GM12878 (cell line): ENCODE results near the gene IMMP2L. TPM values are rescaled to one million over a fixed set of nuclear protein-coding genes. Genes with fewer than 3 reads are reported as not detected.

ENCODE experiments used
- BRCA1 ChIP-seq: IDR thresholded peaks from 2 replicates; pipeline ENCODE4 v1.6.1; 2011; ENCODE audit warnings: low read depth, low read length, improper control_type of control experiment
- CHD4 ChIP-seq: fragments of 200-600 bp; sonication (generic); IDR thresholded peaks from 2 replicates; pipeline ENCODE4 v1.6.1; 2016; ENCODE audit warnings: mild to moderate bottlenecking
- ETV6 ChIP-seq, 2 experiments: fragments of 450-650 bp in 1 of 2; IDR thresholded peaks in 1 of 2; conservative IDR thresholded peaks in 1 of 2; 2 replicates each; pipeline ENCODE4 v1.6.1; 2014; ENCODE audit warnings: antibody characterized with exemption in 1 of 2, borderline replicate concordance in 1 of 2, low read depth in 1 of 2, mild to moderate bottlenecking in 1 of 2, moderate library complexity in 1 of 2
- EZH2 ChIP-seq: IDR thresholded peaks from 2 replicates; pipeline ENCODE4 v1.6.1; 2012; ENCODE audit warnings: low read depth, mild to moderate bottlenecking, control low read depth, inconsistent platforms, low read length, borderline replicate concordance; ENCODE audit not compliant: control insufficient read depth
- FOS ChIP-seq: IDR thresholded peaks from 3 replicates; pipeline ENCODE4 v1.6.1; 2011; ENCODE audit warnings: borderline replicate concordance; ENCODE audit not compliant: insufficient read length; ENCODE audit errors: extremely low read depth
- IKZF2 ChIP-seq, 2 experiments: fragments of 450-650 bp; IDR thresholded peaks; 2 replicates each; pipeline ENCODE4 v1.6.1; 2017; ENCODE audit warnings: mild to moderate bottlenecking in 2 of 2, moderate library complexity in 2 of 2
- KLF5 ChIP-seq: fragments of 450-650 bp; IDR thresholded peaks from 2 replicates; pipeline ENCODE4 v1.6.1; 2014; ENCODE audit warnings: mild to moderate bottlenecking; ENCODE audit not compliant: partially characterized antibody
- MYB ChIP-seq: fragments of 150-350 bp; IDR thresholded peaks from 2 replicates; pipeline ENCODE4 v1.6.1; 2014; ENCODE audit warnings: mild to moderate bottlenecking, low read depth, low read length, borderline replicate concordance
- NR2F1 ChIP-seq: fragments of 450-650 bp; conservative IDR thresholded peaks from 2 replicates; pipeline ENCODE4 v1.6.1; 2017; ENCODE audit warnings: mild to moderate bottlenecking
- RAD51 ChIP-seq: fragments of 450-650 bp; IDR thresholded peaks from 2 replicates; pipeline ENCODE4 v1.6.1; 2016; ENCODE audit warnings: moderate library complexity, mild to moderate bottlenecking, inconsistent platforms
- RELA ChIP-seq: fragments of 450-650 bp; IDR thresholded peaks from 2 replicates; pipeline ENCODE4 v1.8.0; 2014; ENCODE audit warnings: borderline replicate concordance; ENCODE audit not compliant: partially characterized antibody
- RFX5 ChIP-seq: IDR thresholded peaks from 2 replicates; pipeline ENCODE4 v1.6.1; 2011; ENCODE audit warnings: low read depth, low read length, improper control_type of control experiment
- SMARCA5 ChIP-seq: fragments of 450-650 bp; IDR thresholded peaks from 2 replicates; pipeline ENCODE4 v1.6.1; 2017; ENCODE audit warnings: mild to moderate bottlenecking
- SMC3 ChIP-seq: IDR thresholded peaks from 2 replicates; pipeline ENCODE4 v1.6.1; 2011; ENCODE audit warnings: low read length, improper control_type of control experiment, borderline replicate concordance
- STAT1 ChIP-seq: fragments of 450-650 bp; conservative IDR thresholded peaks from 2 replicates; pipeline ENCODE4 v1.6.1; 2014; ENCODE audit warnings: antibody characterized with exemption, mild to moderate bottlenecking
- TCF12 ChIP-seq: IDR thresholded peaks from 2 replicates; pipeline ENCODE4 v1.6.1; 2011; ENCODE audit warnings: low read depth, mild to moderate bottlenecking, low read length
- TCF7 ChIP-seq: IDR thresholded peaks from 2 replicates; pipeline ENCODE4 v1.6.1; 2014; ENCODE audit warnings: antibody characterized with exemption, borderline replicate concordance
- ZBED1 ChIP-seq: IDR thresholded peaks from 2 replicates; pipeline ENCODE4 v1.6.1; 2016; ENCODE audit warnings: borderline replicate concordance
- ZNF207 ChIP-seq: fragments of 450-650 bp; IDR thresholded peaks from 2 replicates; pipeline ENCODE4 v1.6.1; 2014; ENCODE audit warnings: antibody characterized with exemption, mild to moderate bottlenecking, borderline replicate concordance
- ZNF217 ChIP-seq: fragments of 450-650 bp; IDR thresholded peaks from 2 replicates; pipeline ENCODE4 v1.6.1; 2017; ENCODE audit warnings: antibody characterized with exemption, mild to moderate bottlenecking
- ZNF24 ChIP-seq: fragments of 450-650 bp; IDR thresholded peaks from 2 replicates; pipeline ENCODE4 v1.6.1; 2017; ENCODE audit warnings: antibody characterized with exemption, mild to moderate bottlenecking
- ZNF384 ChIP-seq: IDR thresholded peaks from 2 replicates; pipeline ENCODE4 v1.6.1; 2012; ENCODE audit warnings: low read depth, mild to moderate bottlenecking, low read length, improper control_type of control experiment, borderline replicate concordance
- polyA plus RNA-seq, 11 experiments: library from polyadenylated mRNA; depleted of rRNA in 4 of 11; unstranded in 6 of 11; stranded (reverse) in 5 of 11; fragments of >200 nt; fragmentation: Nextera tagmentation in 4 of 11; fragmentation: Illumina TruSeq in 1 of 11; extraction: Ambion mirVana in 4 of 11; extraction: Trizol in 1 of 11; gene quantifications; 1 replicate in 1 of 11; 2 replicates in 10 of 11; pipeline versions ENCODE4 v1.2.1 to v1.2.3, GENCODE V29; 2011 to 2016; ENCODE audit warnings: inconsistent platforms in 2 of 11, missing spikeins in 2 of 11, low read depth in 1 of 11
- total RNA-seq, 4 experiments: library from RNA; depleted of rRNA in 3 of 4; stranded (reverse); fragments of >200 nt in 3 of 4; fragmentation: Illumina TruSeq in 1 of 4; extraction: Trizol in 1 of 4; gene quantifications; 2 replicates each; pipeline versions ENCODE4 v1.2.1 to v1.2.3, GENCODE V29; 2013 to 2021
- TF ChIP-seq, protein P1 (sequence below): fragments of 450-650 bp; IDR thresholded peaks from 2 replicates; pipeline ENCODE4 v1.6.1; 2017; ENCODE audit warnings: mild to moderate bottlenecking, low read depth, inconsistent platforms; ENCODE audit not compliant: poor library complexity, severe bottlenecking
- TF ChIP-seq, protein P2 (sequence below): IDR thresholded peaks from 2 replicates; pipeline ENCODE4 v1.6.1; 2011; ENCODE audit warnings: borderline replicate concordance, low read depth, mild to moderate bottlenecking, moderate library complexity, low read length; ENCODE audit not compliant: insufficient read depth, poor library complexity, severe bottlenecking
- TF ChIP-seq, protein P3 (sequence below): fragments of 150-350 bp; IDR thresholded peaks from 2 replicates; pipeline ENCODE4 v1.6.1; 2016; ENCODE audit warnings: low read depth, low read length

Gene IMMP2L
- total and polyA plus RNA-seq, 10 of the 15 experiments (the other 5 are each of a cell fraction or from before 2014, with no cell fraction given): 12.6 to 46.3 (median 19.6) TPM

DNA sequence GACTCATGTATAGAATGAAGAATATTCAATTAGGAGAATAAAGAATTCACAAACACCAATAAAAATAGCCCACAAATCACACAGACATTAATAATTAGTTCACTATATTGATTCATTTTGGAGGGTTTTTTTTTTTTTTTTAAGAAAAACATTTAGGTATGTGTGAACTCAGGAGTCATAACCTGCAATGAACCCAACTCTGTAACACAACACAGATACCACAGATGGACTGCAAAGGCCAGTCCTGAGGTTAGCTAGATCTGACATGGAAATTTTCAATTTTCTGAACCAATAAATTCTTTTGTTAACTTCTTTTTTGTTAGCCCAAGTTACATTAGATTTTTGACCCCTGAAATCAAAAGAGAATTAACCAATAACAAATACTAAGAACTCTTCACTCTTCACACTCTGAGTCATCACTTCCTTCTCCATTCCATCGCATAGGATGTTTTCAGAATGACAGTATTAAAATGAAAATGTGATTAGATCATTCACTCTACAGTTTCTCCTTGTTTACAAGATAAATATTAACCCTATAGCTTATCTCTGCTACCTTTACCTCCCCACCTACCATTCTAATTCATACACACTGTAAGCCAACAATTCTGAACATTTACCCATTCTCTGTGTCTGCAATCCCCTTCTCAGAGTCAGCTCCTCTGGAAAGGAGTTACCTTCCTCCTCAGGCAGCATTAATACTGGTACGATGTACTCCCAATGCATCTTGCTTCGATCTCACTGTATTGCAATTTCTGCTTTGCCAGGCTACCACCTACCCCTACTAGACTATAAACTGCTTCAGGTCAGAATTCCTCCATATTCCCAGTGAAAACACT is 329.8 kb downstream of the IMMP2L start (continued):
- TF ChIP-seq ZNF217 (peak; percentile 54; the same call in 1 of the 2 replicates), ZNF207 (no peak), ZBED1 (no peak), NR2F1 (peak; percentile 48; the same call in 1 of the 2 replicates), BRCA1 (no peak), IKZF2 (IDR thresholded peaks at IDR 0.05) (peak; percentile 28 to 30; a peak in 2 of 4 replicates), RFX5 (no peak), EZH2 (no peak), TCF7 (no peak), RAD51 (no peak), RELA (no peak), MYB (no peak), ZNF384 (no peak), TCF12 (no peak), ETV6 (conservative IDR thresholded peaks at IDR 0.05 in 1 of 2, IDR thresholded peaks at IDR 0.05 in 1 of 2; ENCODE audit: borderline replicate concordance in 1 of 2, low read depth in 1 of 2) (no peak; a peak in 1 of 4 replicates), CHD4 (no peak), KLF5 (no peak), STAT1 (no peak), ZNF24 (no peak), SMARCA5 (no peak), SMC3 (no peak), FOS (no peak)
- TF ChIP-seq, protein P1, sequence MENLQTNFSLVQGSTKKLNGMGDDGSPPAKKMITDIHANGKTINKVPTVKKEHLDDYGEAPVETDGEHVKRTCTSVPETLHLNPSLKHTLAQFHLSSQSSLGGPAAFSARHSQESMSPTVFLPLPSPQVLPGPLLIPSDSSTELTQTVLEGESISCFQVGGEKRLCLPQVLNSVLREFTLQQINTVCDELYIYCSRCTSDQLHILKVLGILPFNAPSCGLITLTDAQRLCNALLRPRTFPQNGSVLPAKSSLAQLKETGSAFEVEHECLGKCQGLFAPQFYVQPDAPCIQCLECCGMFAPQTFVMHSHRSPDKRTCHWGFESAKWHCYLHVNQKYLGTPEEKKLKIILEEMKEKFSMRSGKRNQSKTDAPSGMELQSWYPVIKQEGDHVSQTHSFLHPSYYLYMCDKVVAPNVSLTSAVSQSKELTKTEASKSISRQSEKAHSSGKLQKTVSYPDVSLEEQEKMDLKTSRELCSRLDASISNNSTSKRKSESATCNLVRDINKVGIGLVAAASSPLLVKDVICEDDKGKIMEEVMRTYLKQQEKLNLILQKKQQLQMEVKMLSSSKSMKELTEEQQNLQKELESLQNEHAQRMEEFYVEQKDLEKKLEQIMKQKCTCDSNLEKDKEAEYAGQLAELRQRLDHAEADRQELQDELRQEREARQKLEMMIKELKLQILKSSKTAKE: no peak
- TF ChIP-seq, protein P2, sequence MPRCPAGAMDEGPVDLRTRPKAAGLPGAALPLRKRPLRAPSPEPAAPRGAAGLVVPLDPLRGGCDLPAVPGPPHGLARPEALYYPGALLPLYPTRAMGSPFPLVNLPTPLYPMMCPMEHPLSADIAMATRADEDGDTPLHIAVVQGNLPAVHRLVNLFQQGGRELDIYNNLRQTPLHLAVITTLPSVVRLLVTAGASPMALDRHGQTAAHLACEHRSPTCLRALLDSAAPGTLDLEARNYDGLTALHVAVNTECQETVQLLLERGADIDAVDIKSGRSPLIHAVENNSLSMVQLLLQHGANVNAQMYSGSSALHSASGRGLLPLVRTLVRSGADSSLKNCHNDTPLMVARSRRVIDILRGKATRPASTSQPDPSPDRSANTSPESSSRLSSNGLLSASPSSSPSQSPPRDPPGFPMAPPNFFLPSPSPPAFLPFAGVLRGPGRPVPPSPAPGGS: no peak
- TF ChIP-seq, protein P3, sequence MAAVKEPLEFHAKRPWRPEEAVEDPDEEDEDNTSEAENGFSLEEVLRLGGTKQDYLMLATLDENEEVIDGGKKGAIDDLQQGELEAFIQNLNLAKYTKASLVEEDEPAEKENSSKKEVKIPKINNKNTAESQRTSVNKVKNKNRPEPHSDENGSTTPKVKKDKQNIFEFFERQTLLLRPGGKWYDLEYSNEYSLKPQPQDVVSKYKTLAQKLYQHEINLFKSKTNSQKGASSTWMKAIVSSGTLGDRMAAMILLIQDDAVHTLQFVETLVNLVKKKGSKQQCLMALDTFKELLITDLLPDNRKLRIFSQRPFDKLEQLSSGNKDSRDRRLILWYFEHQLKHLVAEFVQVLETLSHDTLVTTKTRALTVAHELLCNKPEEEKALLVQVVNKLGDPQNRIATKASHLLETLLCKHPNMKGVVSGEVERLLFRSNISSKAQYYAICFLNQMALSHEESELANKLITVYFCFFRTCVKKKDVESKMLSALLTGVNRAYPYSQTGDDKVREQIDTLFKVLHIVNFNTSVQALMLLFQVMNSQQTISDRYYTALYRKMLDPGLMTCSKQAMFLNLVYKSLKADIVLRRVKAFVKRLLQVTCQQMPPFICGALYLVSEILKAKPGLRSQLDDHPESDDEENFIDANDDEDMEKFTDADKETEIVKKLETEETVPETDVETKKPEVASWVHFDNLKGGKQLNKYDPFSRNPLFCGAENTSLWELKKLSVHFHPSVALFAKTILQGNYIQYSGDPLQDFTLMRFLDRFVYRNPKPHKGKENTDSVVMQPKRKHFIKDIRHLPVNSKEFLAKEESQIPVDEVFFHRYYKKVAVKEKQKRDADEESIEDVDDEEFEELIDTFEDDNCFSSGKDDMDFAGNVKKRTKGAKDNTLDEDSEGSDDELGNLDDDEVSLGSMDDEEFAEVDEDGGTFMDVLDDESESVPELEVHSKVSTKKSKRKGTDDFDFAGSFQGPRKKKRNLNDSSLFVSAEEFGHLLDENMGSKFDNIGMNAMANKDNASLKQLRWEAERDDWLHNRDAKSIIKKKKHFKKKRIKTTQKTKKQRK: no peak
